Stimulated activated naive B cell treated with anti-CD40 and anti-IgM and Interleukin-4, amounts not matched to agents 10 μg/mL and 1 μg/mL and 100 μg/mL, for 72 hours (primary cell): ENCODE data around the gene SDHAF3.
"Not testable (repeated sequence)": the region's sequence is repeated elsewhere in the genome, so short reads cannot be mapped to it uniquely, and the experiment has no call there.

Experiments used
- ATAC-seq, 2 donors: fragments of 150-1000 bp; cut with Tn5 transposase; replicated peaks; 2 replicates each; pipeline ENCODE4 v1.10.0; 2021; ENCODE audit warnings: moderate library complexity in 1 of 2
- DNase-seq: peaks from one replicate; pipeline ENCODE4 v3.0.0; 2021
- H3K27ac Mint-ChIP-seq: one replicate; pipeline ENCODE4 v1.8.0; 2022; ENCODE audit warnings: mild to moderate bottlenecking, mixed read lengths
- H3K27me3 Mint-ChIP-seq, 2 donors: one replicate each; pipeline ENCODE4 v1.8.0; 2022; ENCODE audit warnings: mixed read lengths in 2 of 2
- H3K36me3 Mint-ChIP-seq, 2 donors: one replicate each; pipeline ENCODE4 v1.8.0; 2022; ENCODE audit warnings: mixed read lengths in 2 of 2, mild to moderate bottlenecking in 1 of 2
- H3K4me1 Mint-ChIP-seq, 2 donors: one replicate each; pipeline ENCODE4 v1.8.0; 2022; ENCODE audit warnings: mixed read lengths in 2 of 2, mild to moderate bottlenecking in 1 of 2
- H3K4me3 Mint-ChIP-seq, 2 donors: one replicate each; pipeline ENCODE4 v1.8.0; 2022; ENCODE audit warnings: mild to moderate bottlenecking in 2 of 2, mixed read lengths in 2 of 2, moderate library complexity in 1 of 2
- H3K9me3 Mint-ChIP-seq, 2 donors: one replicate each; pipeline ENCODE4 v1.8.0; 2022; ENCODE audit warnings: mixed read lengths in 2 of 2, mild to moderate bottlenecking in 1 of 2

The SDHAF3 gene

DNA sequence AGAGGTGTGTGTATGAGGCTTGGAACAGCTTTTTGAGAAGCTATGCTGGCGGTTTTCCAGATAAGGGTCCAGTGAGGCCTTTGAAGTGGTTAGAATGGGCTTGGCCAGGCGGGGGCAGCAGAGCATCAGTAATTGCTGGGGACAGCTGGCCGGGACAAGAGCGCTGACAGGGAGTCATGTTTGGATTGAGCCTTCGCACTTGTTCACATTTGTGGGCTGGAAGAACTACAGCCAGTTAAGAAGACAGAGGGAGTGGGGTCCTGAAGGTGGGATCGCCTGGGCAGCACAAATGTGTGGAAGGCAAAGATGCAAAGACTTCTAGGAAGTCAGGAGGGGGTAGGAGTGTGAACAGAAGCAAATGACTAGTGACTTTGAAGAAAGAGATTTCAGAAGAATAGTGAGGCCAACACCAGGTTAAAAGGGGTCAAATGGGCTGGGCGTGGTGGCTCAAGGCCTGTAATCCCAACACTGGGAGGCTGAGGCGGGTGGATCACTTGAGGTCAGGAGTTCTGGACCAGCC is 12.7 kb upstream of the SDHAF3 start:
- H3K27me3 Mint-ChIP-seq, result peaks cover 24 to 26% of the 10 kb centered on the region in 2 donors
- no peak overlapping the region for H3K27ac Mint-ChIP-seq
- no peaks in the 10 kb centered on the region for H3K36me3 Mint-ChIP-seq

GRCh38 chr7:97107192-97107800 is 10.2 kb upstream of the SDHAF3 start:
- peak overlapping the region; percentile 6 for H3K27ac Mint-ChIP-seq
- peaks cover 3 to 4% of the 10 kb centered on the region in 2 donors for H3K9me3 Mint-ChIP-seq
- H3K27me3 Mint-ChIP-seq, result peaks cover 13 to 19% of the 10 kb centered on the region in 2 donors
- H3K4me1 Mint-ChIP-seq, result peaks cover 0 to 4% of the 10 kb centered on the region in 2 donors
- DNase-seq (no peak), ATAC-seq (no peak)
- H3K36me3 Mint-ChIP-seq, result peaks cover 1 to 4% of the 10 kb centered on the region in 2 donors
- H3K4me3 Mint-ChIP-seq, result no peak overlapping the region

More for the DNA sequence above, 12.7 kb upstream of the SDHAF3 start:
- H3K9me3 Mint-ChIP-seq, result no peaks in the 10 kb centered on the region
- H3K4me3 Mint-ChIP-seq, result no peak overlapping the region
- peak; percentile 98 to 100 for ATAC-seq
- peak; percentile 71 for DNase-seq
- H3K4me1 Mint-ChIP-seq, result peaks cover 0 to 5% of the 10 kb centered on the region in 2 donors

DNA sequence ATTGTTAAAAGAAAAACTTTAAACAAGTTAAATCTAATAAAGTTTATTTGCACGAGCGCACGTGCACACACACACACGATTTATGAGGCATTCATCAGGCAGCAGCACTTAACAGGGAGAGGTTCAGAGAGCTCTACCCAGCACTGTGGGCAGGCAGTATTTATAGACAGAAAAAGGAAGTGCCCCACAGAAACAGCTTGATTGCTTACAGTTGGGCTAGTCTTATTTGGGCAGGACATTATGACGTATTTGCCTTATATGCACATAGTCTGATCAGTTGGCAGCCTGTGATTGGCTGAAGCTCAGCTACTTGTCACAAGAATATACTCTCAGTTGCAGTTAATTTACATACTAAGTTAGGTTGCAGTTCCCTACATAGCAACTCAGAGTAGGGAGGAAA is 1.2 kb upstream of the SDHAF3 start:
- H3K27me3 Mint-ChIP-seq, result no peaks in the 10 kb centered on the region
- H3K4me3 Mint-ChIP-seq, result peak overlapping the region; percentile 93 to 97
- H3K4me1 Mint-ChIP-seq, result peaks cover 26 to 63% of the 10 kb centered on the region in 2 donors
- peaks cover 21 to 33% of the 10 kb centered on the region in 2 donors for H3K36me3 Mint-ChIP-seq
- DNase-seq (peak; percentile 60), ATAC-seq (peak; percentile 61 to 70)
- peaks cover 4 to 6% of the 10 kb centered on the region in 2 donors for H3K9me3 Mint-ChIP-seq
- H3K27ac Mint-ChIP-seq, result peak overlapping the region; percentile 97

- peak overlapping the region; percentile 93 to 97 for H3K4me3 Mint-ChIP-seq
- ATAC-seq (no peak), DNase-seq (no peak)
- H3K27me3 Mint-ChIP-seq, result no peaks in the 10 kb centered on the region
- H3K9me3 Mint-ChIP-seq, result peaks cover 4 to 6% of the 10 kb centered on the region in 2 donors
- peak overlapping the region; percentile 97 for H3K27ac Mint-ChIP-seq
- H3K36me3 Mint-ChIP-seq, result peaks cover 26 to 40% of the 10 kb centered on the region in 2 donors
- H3K4me1 Mint-ChIP-seq, result peaks cover 28 to 67% of the 10 kb centered on the region in 2 donors
Observed at GRCh38 chr7:97117035-97117371, 495 bp upstream of the SDHAF3 start.

DNA sequence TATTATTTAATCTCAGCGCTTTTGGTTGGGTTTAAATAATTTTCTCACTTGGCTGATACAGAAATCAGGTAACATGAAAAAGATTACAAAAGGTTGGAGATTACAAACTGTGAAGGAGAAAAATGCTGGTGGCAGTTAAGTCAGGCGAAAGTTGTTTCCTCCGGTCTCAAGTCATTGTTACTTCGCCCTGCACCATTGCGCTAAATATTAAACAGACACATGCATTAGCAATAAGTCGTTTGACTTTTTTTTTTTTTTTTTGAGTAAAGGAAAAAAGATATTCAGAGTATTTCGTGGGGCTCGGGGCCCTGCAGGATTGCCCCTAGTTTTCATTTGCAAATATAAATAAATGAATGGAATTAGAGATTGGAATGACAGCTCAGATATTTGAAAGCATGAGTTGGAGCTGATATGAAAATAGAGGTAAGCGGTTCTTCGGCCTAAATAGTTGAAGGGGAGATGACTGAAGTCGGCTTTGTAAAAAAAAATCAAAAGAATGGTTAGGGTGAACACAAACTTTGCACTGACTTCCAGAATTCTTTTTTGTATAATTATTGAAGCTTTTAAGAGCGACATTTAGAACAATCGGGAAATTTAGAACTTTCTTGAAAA is 914 bp downstream of the SDHAF3 start:
- ATAC-seq (no peak), DNase-seq (no peak)
- peaks cover 4 to 7% of the 10 kb centered on the region in 2 donors for H3K9me3 Mint-ChIP-seq
- peaks cover 34 to 51% of the 10 kb centered on the region in 2 donors for H3K36me3 Mint-ChIP-seq
- peak overlapping the region; percentile 93 to 97 for H3K4me3 Mint-ChIP-seq
- peak overlapping the region; percentile 97 for H3K27ac Mint-ChIP-seq
- H3K27me3 Mint-ChIP-seq, result no peaks in the 10 kb centered on the region
- peaks cover 31 to 75% of the 10 kb centered on the region in 2 donors for H3K4me1 Mint-ChIP-seq

DNA sequence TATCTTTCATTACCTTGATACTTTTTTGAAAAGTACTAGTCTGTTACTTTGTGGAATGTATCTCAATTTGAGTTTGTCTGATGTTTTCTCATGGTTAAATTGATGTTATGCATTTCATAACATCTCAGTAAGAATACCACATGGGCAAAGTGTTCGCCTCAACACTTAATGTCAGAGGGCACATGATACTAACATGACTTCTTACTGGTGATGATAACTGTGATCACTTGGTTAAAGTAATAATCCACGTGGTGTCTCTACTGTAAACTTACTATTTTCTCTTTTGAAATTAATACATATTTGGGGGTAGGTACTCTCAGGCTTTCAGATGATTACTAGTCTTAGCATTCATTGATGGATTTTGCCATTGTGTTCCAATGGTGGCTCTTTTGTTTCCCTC is 2.2 kb downstream of the SDHAF3 start:
- Mint-ChIP-seq H3K9me3 (peaks cover 4 to 9% of the 10 kb centered on the region in 2 donors), H3K27me3 (no peaks in the 10 kb centered on the region), H3K36me3 (peaks cover 43 to 61% of the 10 kb centered on the region in 2 donors), H3K27ac (no peak overlapping the region), H3K4me1 (peaks cover 36 to 69% of the 10 kb centered on the region in 2 donors), H3K4me3 (peak overlapping the region in 1 of 2 donors; percentile 14)
- no peak for DNase-seq
- ATAC-seq, result no peak

- DNase-seq (no peak), ATAC-seq (no peak)
- Mint-ChIP-seq H3K27me3 (no peaks in the 10 kb centered on the region), H3K27ac (no peak overlapping the region), H3K4me1 (peaks cover 34 to 64% of the 10 kb centered on the region in 2 donors), H3K4me3 (no peak overlapping the region), H3K9me3 (peaks cover 11 to 15% of the 10 kb centered on the region in 2 donors), H3K36me3 (peaks cover 54 to 70% of the 10 kb centered on the region in 2 donors)
Observed at GRCh38 chr7:97120713-97121457, 3.4 kb downstream of the SDHAF3 start.

DNA sequence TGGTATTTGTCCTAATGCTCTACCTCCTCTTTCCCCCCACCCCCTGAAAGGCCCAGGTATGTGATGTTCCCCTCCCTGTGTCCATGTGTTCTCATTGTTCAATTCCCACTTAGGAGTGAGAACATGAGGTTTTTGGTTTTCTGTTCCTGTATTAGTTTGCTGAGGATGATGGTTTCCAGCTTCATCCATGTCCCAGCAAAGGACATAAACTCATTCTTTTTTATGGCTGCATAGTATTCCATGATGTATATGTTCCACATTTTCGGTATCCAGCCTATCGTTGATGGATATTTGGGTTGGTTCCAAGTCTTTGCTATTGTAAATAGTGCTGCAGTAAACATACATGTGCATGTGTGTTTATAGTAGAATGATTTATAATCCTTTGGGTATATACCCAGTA is 5.6 kb downstream of the SDHAF3 start:
- not testable (repeated sequence) for H3K9me3 Mint-ChIP-seq, DNase-seq, H3K4me3 Mint-ChIP-seq, H3K27ac Mint-ChIP-seq, ATAC-seq, H3K27me3 Mint-ChIP-seq
- Mint-ChIP-seq H3K4me1 (peaks cover 24 to 43% of the 10 kb centered on the region in 2 donors), H3K36me3 (peaks cover 52 to 69% of the 10 kb centered on the region in 2 donors)

DNA sequence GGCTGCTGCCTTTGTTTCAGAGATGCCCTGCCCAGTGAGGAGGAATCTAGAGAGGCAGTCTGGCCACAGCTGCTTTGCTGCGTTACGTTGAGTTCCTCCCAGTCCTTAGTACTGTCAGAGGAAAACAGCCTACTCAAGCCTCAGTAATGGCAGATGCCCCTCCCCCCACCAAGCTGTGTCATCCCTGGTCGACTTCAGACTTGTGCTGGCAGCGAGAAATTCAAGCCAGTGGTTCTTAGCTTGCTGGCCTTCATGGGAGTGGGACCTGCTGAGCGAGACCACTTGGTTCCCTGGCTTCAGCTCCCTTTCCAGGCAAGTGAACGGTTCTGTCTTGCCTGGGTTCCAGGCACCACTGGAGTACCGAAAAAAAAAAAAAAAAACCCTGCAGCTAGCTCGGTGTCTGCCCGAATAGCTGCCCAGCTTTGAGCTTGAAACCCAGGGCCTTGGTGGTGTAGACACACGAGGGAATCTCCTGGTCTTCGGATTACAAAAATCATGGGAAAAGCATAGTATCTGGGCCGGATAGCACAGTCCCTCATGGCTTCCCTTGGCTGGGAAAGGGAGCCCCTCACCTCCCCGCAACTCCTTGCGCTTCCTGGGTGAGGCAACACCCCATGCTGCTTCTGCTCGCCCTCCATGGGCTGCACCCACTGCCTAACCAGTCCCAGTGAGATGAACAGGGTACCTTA is 9.1 kb downstream of the SDHAF3 start:
- Mint-ChIP-seq H3K9me3 (peaks cover 7 to 10% of the 10 kb centered on the region in 2 donors), H3K4me1 (peaks cover 19 to 20% of the 10 kb centered on the region in 2 donors), H3K4me3 (no peak overlapping the region), H3K27me3 (no peaks in the 10 kb centered on the region), H3K27ac (no peak overlapping the region), H3K36me3 (peaks cover 40 to 54% of the 10 kb centered on the region in 2 donors)
- no peak for ATAC-seq
- DNase-seq, result no peak

GRCh38 chr7:97128736-97129135 is 11.2 kb downstream of the SDHAF3 start:
- H3K9me3 Mint-ChIP-seq, result peaks cover 7 to 8% of the 10 kb centered on the region in 2 donors
- DNase-seq, result no peak
- no peak overlapping the region for H3K27ac Mint-ChIP-seq
- peaks cover 28 to 36% of the 10 kb centered on the region in 2 donors for H3K36me3 Mint-ChIP-seq
- ATAC-seq, result no peak
- H3K4me1 Mint-ChIP-seq, result peaks cover 11 to 15% of the 10 kb centered on the region in 2 donors
- no peak overlapping the region for H3K4me3 Mint-ChIP-seq
- H3K27me3 Mint-ChIP-seq, result no peaks in the 10 kb centered on the region

- no peak for DNase-seq
- Mint-ChIP-seq H3K9me3 (peaks cover 0 to under 1% of the 10 kb centered on the region in 2 donors), H3K4me1 (peaks cover 12 to 17% of the 10 kb centered on the region in 2 donors), H3K36me3 (peaks cover 18 to 31% of the 10 kb centered on the region in 2 donors), H3K27me3 (no peaks in the 10 kb centered on the region), H3K4me3 (no peak overlapping the region), H3K27ac (no peak overlapping the region)
- ATAC-seq, result no peak
Observed at GRCh38 chr7:97130417-97131139, 13.1 kb downstream of the SDHAF3 start.

- no peak for DNase-seq
Observed at GRCh38 chr7:97133159-97133558, 15.7 kb downstream of the SDHAF3 start.

DNA sequence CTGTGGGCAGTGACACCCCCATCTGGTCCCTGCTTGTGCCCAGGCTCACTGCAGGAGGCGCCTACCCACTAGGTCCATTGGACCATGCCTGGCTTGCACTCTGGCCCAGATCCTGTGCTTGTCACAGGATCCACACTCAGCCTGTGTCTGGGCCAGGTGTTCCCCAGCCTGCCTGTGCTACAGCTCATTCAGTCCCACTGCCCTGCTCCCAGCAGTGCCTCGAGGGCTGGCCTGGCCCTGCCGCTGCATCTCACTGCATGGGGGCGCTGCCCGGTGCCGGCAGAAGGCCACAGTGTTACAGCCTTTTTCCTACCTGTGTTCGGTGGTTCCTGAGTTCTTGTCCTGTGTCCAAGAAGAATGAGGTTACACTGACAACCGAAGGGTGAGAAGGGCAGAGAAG is 21.3 kb downstream of the SDHAF3 start:
- ATAC-seq, result no peak
- Mint-ChIP-seq H3K4me1 (peaks cover 2 to 6% of the 10 kb centered on the region in 2 donors), H3K36me3 (peaks cover 51 to 67% of the 10 kb centered on the region in 2 donors), H3K4me3 (no peak overlapping the region), H3K27ac (no peak overlapping the region), H3K27me3 (no peaks in the 10 kb centered on the region), H3K9me3 (peaks cover 12 to 18% of the 10 kb centered on the region in 2 donors)
- no peak for DNase-seq

More at GRCh38 chr7:97133159-97133558, 15.7 kb downstream of the SDHAF3 start:
- no peak overlapping the region for H3K4me3 Mint-ChIP-seq
- ATAC-seq, result no peak
- H3K27me3 Mint-ChIP-seq, result no peaks in the 10 kb centered on the region
- peaks cover 17 to 28% of the 10 kb centered on the region in 2 donors for H3K36me3 Mint-ChIP-seq
- H3K4me1 Mint-ChIP-seq, result peaks cover 12 to 17% of the 10 kb centered on the region in 2 donors
- H3K9me3 Mint-ChIP-seq, result no peaks in the 10 kb centered on the region
- no peak overlapping the region for H3K27ac Mint-ChIP-seq
